NCI-H2196 (cell line): ENCODE data around the gene ADIPOR1.
"Not testable (repeated sequence)": the region's sequence is repeated elsewhere in the genome, so short reads cannot be mapped to it uniquely, and the experiment has no call there.

Experiments
- DNase-seq: peaks from one replicate; lab custom pipeline; 2025; ENCODE audit not compliant: unreplicated experiment; lab: John Stamatoyannopoulos, UW

Gene ADIPOR1

DNA sequence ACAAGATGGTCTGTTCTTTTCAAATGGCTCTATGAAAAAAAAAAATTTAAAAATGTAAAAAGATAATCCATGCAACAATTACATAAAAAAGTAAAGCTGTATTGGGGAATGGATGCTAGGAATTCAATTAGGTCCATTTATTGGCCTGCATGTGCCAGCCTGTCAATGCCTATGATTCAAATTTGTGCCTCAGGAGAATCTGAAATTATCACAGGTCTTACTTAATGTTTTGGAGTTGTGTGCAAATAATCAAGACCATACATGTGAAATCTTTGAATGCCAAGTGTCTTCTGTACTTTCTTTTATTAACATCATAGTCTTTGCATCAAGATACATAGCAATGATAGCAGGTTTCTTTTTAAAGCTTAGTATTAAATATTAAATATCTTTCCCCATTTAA is 17.6 kb downstream of the ADIPOR1 start:
- DNase-seq, result no peak

DNA sequence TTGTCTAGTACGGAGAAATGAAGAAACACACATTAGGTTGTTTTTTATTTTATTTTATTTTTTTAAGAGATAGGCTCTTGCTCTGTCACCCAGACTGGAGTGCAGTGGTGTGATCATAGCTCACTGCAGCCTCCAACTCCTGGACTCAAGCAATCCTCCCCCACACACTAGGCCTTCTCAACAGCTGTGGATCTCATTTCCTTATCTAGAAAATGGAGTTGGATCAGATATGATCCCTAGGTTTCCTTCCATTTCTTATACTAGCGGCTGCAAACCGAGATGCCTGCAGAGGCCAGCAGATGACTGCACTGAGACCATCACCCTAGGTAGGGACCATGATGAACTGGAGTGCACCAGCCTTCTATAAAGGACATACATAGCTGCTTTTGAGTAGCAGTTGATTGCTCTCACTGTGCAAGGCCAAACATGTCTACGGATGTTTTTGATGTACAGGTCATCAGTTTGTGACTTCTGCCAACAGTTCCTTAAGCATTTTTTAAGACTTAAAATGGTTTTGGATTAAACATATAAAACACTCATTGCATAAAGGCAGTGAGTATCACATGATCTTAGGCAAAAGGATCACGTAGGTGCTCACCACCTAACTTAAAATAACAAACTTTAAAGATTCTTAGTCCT is 19.7 kb downstream of the ADIPOR1 start:
- no peak for DNase-seq

DNA sequence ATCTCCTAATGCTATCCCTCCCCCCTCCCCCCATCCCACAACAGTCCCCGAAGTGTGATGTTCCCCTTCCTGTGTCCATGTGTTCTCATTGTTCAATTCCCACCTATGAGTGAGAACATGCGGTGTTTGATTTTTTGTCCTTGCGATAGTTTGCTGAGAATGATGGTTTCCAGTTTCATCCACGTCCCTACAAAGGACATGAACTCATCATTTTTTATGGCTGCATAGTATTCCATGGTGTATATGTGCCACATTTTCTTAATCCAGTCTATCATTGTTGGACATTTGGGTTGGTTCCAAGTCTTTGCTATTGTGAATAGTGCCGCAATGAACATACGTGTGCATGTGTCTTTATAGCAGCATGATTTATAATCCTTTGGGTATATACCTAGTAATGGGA is 21.7 kb downstream of the ADIPOR1 start:
- not testable (repeated sequence) for DNase-seq

DNA sequence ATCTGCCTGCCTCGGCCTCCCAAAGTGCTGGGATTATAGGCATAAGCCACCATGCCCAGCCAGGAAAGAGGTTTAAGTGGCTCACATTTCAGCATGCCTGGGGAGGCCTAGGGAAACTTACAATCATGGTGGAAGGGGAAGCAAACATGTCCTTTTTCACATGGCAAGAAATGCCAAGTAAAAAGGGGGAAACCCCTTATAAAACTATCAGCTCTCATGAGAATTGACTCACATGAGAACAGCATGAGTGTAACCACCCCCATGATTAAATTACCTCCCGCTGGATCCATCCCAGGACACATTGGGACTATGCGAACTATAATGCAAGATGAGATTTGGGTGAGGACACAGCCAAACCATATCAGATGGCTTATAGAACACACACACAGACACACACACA is 22.3 kb downstream of the ADIPOR1 start:
- DNase-seq, result no peak

DNA sequence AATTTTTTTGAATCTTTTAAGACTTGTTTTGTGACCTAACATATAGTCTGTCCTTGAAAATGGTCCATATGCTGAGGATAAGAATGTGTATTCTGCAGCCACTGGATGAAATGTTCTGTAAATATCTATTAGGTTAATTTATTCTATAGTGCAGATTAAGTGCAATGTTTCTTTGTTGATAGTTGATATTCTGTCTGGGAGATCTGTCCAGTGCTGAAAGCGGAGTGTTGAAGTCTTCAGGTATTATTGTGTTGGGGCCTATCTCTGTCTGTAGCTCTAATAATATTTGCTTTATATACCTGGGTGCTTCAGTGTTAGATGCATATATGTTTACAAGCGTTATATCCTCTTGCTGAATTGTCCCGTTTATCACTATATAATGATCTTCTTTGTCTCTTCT is 23.4 kb downstream of the ADIPOR1 start:
- no peak for DNase-seq

DNA sequence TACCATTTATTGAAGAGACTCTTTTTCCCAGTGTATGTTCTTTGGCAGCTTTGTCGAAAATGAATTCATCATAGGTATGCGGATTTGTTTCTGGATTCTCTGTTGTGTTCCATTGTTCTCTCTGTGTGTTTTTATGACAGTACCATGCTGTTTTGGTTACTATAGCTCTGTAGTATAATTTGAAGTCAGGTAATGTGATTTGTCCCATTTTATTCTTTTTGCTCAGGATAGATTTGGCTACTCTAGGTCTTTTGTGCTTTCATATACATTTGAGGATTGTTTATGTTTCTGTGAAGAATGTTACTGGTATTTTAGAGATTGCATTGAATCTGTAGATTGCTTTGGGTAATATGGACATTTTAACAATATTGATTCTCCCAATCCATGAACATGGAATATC is 25.6 kb downstream of the ADIPOR1 start:
- DNase-seq, result no peak

DNA sequence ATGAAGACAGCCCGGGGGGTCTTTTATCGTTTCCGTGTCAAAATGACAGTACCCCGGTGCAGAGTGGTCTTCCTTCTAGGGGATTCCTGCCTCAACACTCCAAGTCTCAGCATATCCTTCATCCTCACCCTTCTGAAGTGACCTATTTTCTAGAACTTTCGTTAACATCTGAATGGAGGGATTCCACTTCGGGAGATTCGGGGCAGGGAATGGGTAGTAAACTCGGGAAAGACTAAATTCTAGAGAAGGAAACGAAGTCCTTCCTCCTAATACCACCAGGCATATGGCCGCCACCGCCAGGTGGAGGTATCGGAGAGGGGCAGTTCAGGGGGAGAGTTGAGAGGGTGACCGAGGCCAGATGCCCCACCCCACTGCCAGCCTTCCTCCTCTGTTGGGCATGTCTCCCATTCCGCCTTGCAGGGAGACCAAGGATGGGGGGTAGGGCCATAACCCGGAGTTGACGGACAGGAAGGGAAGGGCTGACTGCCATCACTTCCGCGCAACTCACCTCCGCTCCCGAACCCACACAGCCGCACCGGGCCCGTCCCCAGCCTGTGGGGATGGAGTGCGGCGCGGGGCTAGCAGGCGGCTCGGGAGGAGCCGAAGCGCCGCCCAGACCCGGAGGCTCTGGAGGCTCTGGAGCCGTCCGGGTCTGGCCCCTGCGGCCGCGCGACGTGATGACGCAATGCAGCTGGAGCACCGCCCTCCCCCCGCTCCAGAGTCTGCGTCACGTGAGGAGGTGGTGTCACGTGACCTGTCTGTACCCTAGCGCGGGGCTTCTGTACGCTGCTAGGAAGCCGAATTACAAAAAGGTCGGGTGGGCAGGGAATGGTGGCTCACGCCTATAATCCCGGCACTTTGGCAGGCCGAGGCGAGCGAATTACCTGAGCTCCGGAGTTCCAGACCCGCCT is 31.3 kb downstream of the ADIPOR1 start, which contains the start of gene KLHL12:
Gene KLHL12 (minus strand): TSS at position 654 of the 911 bp plus-strand sequence. CDS start 2,072 bp downstream, outside the sequence.
- peak; percentile 97 for DNase-seq

DNA sequence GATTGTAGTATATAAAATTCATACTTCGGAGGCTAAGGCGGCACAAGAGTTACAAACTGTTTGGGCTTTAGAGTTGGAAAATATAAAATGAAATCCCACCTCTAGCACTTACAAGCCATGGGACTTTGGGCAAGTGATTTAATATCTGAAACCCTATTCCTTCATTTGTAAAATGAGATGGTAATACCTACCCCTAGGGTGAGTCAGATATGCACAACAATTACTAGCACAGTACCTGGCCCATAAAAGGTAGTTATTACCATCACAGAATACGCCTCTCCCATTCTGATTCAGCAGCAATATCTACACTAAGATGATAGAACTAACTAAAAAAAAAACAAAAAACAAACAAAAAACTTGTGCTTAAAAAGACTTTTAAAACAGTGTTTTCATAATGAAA is 34.6 kb downstream of the ADIPOR1 start:
- DNase-seq, result no peak

DNA sequence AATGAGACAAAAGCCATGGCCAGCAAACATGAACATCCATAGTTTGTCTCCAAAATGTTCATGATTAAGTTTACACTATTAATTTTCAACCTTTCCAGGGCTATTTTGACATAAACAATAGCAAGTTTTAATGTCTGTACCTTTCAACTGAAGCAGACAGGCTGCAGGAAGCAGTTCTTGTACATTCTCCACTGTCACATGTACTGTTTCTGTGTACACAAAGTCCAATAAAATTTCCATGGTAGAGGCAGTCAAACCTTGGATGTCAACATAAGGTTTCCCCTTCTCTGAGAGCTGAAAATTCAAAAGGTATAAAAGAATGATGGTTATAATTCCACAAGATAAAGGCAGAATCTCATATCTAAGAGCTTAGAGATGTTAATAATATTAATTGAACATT is 38.5 kb downstream of the ADIPOR1 start:
- DNase-seq, result no peak

DNA sequence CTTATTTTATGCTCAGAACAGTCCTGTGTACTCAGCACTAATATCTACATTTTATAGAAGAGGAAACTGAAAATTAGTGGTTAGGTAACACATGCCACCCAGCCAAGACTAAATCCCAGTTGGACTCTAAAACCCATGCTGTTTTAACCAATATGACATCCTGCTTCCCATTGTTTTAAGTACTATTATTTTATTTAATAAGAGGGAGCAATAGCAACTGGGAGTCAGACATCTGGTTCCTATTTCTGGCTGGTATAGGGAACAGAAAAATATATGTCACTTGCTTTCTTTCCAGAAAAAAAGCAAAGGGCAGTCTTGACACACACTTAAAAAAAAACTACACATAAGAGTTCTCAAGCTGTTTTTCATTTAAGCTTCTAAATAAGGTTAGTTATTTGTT is 43.0 kb downstream of the ADIPOR1 start:
- no peak for DNase-seq

DNA sequence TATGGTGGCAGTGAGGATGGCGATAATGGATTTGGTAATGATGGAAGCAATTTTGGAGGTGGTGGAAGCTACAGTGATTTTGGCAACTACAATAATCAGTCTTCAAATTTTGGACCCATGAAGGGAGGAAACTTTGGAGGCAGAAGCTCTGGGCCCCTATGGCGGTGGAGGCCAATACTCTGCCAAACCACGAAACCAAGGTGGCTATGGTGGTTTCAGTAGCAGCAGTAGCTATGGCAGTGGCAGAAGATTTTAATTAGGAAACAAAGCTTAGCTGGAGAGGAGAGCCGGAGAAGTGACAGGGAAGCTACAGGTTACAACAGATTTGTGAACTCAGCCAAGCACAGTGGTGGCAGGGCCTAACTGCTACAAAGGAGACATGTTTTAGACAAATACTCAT is 45.6 kb downstream of the ADIPOR1 start:
- not testable (repeated sequence) for DNase-seq

DNA sequence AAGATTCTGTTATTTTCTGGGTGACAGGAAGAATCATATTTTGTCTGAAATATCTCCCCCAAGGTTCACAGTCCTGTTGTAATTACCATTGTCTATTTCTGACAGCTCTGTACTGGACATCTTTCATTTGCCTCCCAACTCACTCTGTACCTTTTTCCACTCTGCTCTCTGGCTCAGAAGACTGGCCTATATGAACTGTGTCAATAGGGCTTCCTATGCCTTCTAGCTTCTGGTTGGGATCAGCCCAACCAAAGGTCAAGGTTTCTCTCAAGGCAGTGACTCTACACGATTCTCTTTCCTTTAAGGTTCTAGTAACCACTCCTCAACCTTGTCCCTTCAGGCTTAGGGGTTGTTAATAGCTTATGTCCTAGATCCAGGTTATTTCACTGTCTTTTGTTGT is 48.6 kb downstream of the ADIPOR1 start:
- no peak for DNase-seq

DNA sequence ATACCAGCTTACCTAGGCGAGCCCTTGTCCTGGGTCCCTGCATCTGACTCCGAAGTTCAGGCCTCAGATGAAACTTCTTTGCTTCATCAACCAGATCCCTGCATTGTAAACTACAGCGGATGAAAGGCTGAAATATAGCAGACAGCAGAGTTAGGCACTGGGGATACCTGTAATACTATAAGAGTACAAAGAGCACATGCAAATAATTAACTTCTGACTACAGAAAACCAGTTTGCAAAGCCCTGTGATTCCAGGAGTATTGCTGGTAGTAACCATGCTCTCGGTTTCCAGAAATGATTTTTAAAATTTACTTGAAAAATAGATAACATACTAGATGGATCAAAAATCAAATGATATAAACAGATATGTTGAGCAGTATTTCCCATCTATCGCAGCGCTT is 49.1 kb downstream of the ADIPOR1 start:
- no peak for DNase-seq

DNA sequence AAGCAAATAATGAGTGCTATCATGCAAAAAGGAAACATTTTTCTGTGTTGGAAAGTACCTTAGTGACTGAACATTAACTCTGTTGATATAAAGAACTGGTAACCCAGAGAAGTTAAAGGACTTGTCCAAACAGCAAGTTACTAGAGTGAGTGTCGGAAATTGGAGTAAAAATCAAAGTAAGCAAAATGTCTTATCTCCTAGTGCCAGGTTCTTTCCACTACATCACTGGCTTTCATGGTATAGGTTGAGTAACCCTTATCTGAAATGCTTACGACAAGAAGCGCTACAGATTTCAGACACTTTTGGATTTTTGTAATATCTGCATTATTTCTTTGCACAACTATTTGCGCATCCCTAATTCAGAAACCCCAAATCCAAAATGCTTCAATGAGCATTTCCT is 52.8 kb downstream of the ADIPOR1 start:
- DNase-seq, result no peak

DNA sequence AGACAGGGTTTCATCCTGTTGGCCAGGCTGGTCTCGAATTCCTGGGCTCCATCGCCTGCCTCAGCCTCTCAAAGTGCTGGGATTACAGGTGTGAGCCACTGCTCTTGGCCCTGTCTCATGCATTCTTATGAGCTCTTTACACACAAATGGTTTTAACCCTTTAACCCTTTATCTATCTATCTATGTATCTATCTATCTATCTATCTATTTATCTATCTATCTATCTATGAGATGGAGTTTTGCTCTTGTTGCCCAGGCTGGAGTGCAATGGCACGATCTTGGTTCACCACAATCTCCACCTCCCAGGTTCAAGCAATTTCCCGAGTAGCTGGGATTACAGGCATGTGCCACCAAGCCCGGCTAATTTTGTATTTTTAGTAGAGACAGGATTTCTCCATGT is 54.3 kb downstream of the ADIPOR1 start:
- DNase-seq, result not testable (repeated sequence)

DNA sequence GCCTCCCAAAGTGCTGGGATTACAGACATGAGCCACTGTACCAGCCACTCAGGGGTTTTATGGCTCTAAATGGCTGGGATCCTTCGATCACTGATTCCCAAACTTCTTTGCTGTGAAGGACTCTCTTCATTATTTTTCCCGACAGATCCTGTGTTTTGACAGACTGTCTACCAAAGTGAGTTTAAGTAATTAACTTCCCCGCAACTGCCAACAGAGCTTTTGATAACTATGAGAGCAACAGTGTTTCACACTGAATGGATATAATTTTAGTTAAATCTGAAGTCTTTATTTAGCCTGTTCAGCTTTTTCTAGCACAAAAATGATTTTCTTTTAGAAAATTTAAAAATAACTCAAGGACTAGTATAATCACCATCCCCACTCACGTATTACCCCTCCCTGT is 56.6 kb downstream of the ADIPOR1 start:
- DNase-seq, result no peak

DNA sequence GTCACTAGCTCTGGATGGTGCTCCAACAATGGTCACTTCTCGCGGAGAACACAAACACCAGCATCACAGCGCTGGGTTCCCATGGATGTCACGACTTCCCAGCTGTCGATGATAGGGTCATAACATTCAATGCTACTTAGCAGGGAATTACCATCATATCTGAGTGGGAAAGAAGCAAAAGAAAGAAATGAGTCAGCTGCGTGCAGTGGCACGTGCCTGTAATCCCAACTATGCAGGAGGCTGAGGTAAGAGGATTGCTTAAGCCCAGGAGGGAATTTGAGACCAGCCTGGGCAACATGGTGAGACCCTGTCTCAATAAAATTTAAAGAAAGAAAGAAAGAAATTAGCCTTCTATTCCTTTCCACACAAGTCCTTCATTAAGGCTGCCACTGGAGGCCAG is 65.6 kb downstream of the ADIPOR1 start:
- DNase-seq, result no peak
